ENCODE results near the gene THBD.

Gene THBD

DNA sequence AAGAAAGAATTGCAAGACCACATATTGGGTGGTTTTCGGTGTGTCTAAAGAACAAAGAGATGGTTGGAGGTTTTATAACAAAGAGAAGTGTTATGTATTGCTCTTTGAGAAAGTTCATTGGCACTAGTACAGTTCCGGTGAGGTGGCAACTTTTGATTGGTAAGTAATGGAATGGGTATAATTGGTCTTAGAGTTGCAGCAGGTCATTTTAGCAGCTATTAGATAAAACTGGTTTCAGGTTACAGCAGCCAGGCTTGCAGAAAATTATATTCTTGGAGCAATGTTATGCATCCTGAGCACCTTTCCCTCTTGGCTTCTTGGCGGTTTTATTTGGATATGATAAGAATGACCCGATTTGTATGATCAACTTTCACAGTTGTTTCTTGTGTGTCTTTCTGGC is 26.6 kb downstream of the THBD start:
- Histone ChIP-seq H3K4me1 (ENCODE audit: insufficient read depth, poor library complexity, severe bottlenecking) (peaks cover 4% of the 10 kb centered on the region), H3K36me3 (ENCODE audit: low read depth) (no peaks in the 10 kb centered on the region), H3K4me3 (ENCODE audit: severe bottlenecking) (no peak overlapping the region), H3K27ac (ENCODE audit: poor library complexity, severe bottlenecking) (no peak overlapping the region), H3K9me3 (ENCODE audit: severe bottlenecking) (no peaks in the 10 kb centered on the region), H3K27me3 (ENCODE audit: insufficient read depth, poor library complexity, severe bottlenecking) (no peaks in the 10 kb centered on the region)
- no peak for ATAC-seq (ENCODE audit: low read depth)
- TF ChIP-seq, protein P1, sequence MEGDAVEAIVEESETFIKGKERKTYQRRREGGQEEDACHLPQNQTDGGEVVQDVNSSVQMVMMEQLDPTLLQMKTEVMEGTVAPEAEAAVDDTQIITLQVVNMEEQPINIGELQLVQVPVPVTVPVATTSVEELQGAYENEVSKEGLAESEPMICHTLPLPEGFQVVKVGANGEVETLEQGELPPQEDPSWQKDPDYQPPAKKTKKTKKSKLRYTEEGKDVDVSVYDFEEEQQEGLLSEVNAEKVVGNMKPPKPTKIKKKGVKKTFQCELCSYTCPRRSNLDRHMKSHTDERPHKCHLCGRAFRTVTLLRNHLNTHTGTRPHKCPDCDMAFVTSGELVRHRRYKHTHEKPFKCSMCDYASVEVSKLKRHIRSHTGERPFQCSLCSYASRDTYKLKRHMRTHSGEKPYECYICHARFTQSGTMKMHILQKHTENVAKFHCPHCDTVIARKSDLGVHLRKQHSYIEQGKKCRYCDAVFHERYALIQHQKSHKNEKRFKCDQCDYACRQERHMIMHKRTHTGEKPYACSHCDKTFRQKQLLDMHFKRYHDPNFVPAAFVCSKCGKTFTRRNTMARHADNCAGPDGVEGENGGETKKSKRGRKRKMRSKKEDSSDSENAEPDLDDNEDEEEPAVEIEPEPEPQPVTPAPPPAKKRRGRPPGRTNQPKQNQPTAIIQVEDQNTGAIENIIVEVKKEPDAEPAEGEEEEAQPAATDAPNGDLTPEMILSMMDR (IDR thresholded peaks at IDR 0.05; ENCODE audit: poor library complexity, severe bottlenecking) = no peak
- no peak for DNase-seq (ENCODE audit: low spot score)

GRCh38 chr20:23021951-23022350 is 27.5 kb downstream of the THBD start:
- TF ChIP-seq, protein P1 (IDR thresholded peaks at IDR 0.05; ENCODE audit: poor library complexity, severe bottlenecking) = no peak
- no peak overlapping the region for H3K4me3 ChIP-seq (ENCODE audit: severe bottlenecking)
- peak; percentile 76 for ATAC-seq (ENCODE audit: low read depth)
- no peaks in the 10 kb centered on the region for H3K36me3 ChIP-seq (ENCODE audit: low read depth)
- H3K27ac ChIP-seq (ENCODE audit: poor library complexity, severe bottlenecking) = no peak overlapping the region
- peaks cover 4% of the 10 kb centered on the region for H3K4me1 ChIP-seq (ENCODE audit: insufficient read depth, poor library complexity, severe bottlenecking)
- H3K9me3 ChIP-seq (ENCODE audit: severe bottlenecking) = no peaks in the 10 kb centered on the region
- no peaks in the 10 kb centered on the region for H3K27me3 ChIP-seq (ENCODE audit: insufficient read depth, poor library complexity, severe bottlenecking)
- DNase-seq (ENCODE audit: low spot score) = no peak

GRCh38 chr20:23021541-23021940 is 27.9 kb downstream of the THBD start:
- Histone ChIP-seq H3K27me3 (ENCODE audit: insufficient read depth, poor library complexity, severe bottlenecking) (no peaks in the 10 kb centered on the region), H3K9me3 (ENCODE audit: severe bottlenecking) (no peaks in the 10 kb centered on the region), H3K27ac (ENCODE audit: poor library complexity, severe bottlenecking) (no peak overlapping the region), H3K4me3 (ENCODE audit: severe bottlenecking) (no peak overlapping the region), H3K36me3 (ENCODE audit: low read depth) (no peaks in the 10 kb centered on the region), H3K4me1 (ENCODE audit: insufficient read depth, poor library complexity, severe bottlenecking) (peaks cover 4% of the 10 kb centered on the region)
- ATAC-seq (ENCODE audit: low read depth) (peak; percentile 59; the same call in 1 of the 3 replicates), DNase-seq (ENCODE audit: low spot score) (peak; percentile 5)
- TF ChIP-seq, protein P1 (IDR thresholded peaks at IDR 0.05; ENCODE audit: poor library complexity, severe bottlenecking) = no peak

DNA sequence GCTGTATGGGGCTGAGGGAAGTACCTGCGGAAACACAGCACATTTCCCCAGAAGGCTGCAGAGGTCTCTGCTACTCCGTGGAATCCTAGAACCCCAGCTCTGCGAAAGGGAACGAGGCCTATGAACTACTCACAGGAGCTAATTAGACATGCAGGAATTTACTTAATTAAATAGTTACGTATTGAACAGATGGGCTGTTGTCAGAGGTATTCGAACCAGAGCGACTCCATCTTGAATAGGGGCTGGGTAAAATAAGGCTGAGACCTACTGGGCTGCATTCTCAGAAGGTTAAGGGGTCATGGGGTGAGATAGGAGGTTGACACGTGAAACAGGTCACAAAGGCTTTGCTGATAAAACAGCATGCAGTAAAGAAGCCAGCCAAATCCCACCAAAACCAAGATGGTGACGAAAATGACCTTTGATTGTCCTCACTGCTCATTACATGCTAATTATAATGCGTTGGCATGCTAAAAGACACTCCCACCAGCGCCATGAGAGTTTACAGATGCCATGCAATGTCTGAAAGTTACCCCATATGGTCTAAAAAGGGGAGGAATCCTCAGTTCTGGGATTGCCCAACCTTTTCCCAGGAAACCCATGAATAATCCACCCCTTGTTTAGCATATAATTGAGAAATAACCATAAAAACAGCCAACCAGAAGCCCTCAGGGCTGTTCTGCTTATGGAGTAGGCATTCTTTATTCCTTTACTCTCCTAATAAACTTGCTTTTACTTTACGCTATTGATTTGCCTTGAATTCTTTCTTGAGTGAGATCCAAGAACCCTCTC is 29.0 kb downstream of the THBD start:
- TF ChIP-seq, protein P1 (IDR thresholded peaks at IDR 0.05; ENCODE audit: poor library complexity, severe bottlenecking) = no peak
- no peak overlapping the region for H3K27ac ChIP-seq (ENCODE audit: poor library complexity, severe bottlenecking)
- peaks cover 2% of the 10 kb centered on the region for H3K4me1 ChIP-seq (ENCODE audit: insufficient read depth, poor library complexity, severe bottlenecking)
- H3K36me3 ChIP-seq (ENCODE audit: low read depth) = no peaks in the 10 kb centered on the region
- H3K27me3 ChIP-seq (ENCODE audit: insufficient read depth, poor library complexity, severe bottlenecking) = no peaks in the 10 kb centered on the region
- H3K9me3 ChIP-seq (ENCODE audit: severe bottlenecking) = no peaks in the 10 kb centered on the region
- no peak overlapping the region for H3K4me3 ChIP-seq (ENCODE audit: severe bottlenecking)
- ATAC-seq (ENCODE audit: low read depth) (no peak), DNase-seq (ENCODE audit: low spot score) (no peak)

- no peak for DNase-seq (ENCODE audit: low spot score)
- TF ChIP-seq, protein P1 (IDR thresholded peaks at IDR 0.05; ENCODE audit: poor library complexity, severe bottlenecking) = no peak
- H3K36me3 ChIP-seq (ENCODE audit: low read depth) = no peaks in the 10 kb centered on the region
- no peak overlapping the region for H3K4me3 ChIP-seq (ENCODE audit: severe bottlenecking)
- H3K27me3 ChIP-seq (ENCODE audit: insufficient read depth, poor library complexity, severe bottlenecking) = no peaks in the 10 kb centered on the region
- no peaks in the 10 kb centered on the region for H3K9me3 ChIP-seq (ENCODE audit: severe bottlenecking)
- no peak for ATAC-seq (ENCODE audit: low read depth)
- no peak overlapping the region for H3K27ac ChIP-seq (ENCODE audit: poor library complexity, severe bottlenecking)
- no peaks in the 10 kb centered on the region for H3K4me1 ChIP-seq (ENCODE audit: insufficient read depth, poor library complexity, severe bottlenecking)
Observed at GRCh38 chr20:23019403-23019802, 30.1 kb downstream of the THBD start.
